Erythroblast (primary cell): ENCODE measurements around the gene AKAP13.

Experiments used
- GATA1 ChIP-seq: IDR thresholded peaks from 2 replicates; pipeline ENCODE4 v1.6.1; 2011; ENCODE audit warnings: low read depth, mild to moderate bottlenecking, control low read depth, low read length, moderate library complexity
- POLR2A ChIP-seq: IDR thresholded peaks from 2 replicates; pipeline ENCODE4 v1.6.1; 2011; ENCODE audit warnings: mild to moderate bottlenecking, low read length

- no peak for TF ChIP-seq POLR2A
- TF ChIP-seq GATA1, result no peak
These were observed 163.3 kb downstream of the AKAP13 start for GRCh38 chr15:85543741-85544155.
